GM23338 (cell line): Measurements from ENCODE around the gene RPL13. TPM values are rescaled to one million over a fixed set of nuclear protein-coding genes. Genes with fewer than 3 reads are reported as not detected.

Experiments used
- ATAC-seq: fragments of 200-7000 bp; cut with Tn5 transposase; 3 replicates; pipeline ENCODE4 v1.9.1; 2020
- DNase-seq: peaks from one replicate; pipeline ENCODE4 v3.0.0-alpha.2; 2015; ENCODE audit warnings: low spot score
- H2AFZ ChIP-seq: fragments of 200-600 bp; sonication (generic); 2 replicates; pipeline ENCODE4 v1.8.0; 2016; ENCODE audit warnings: antibody characterized with exemption, mild to moderate bottlenecking, moderate library complexity
- H3F3A ChIP-seq: fragments of 200-600 bp; sonication (generic); replicated peaks from 2 replicates; pipeline ENCODE4 v1.8.0; 2017; ENCODE audit warnings: antibody characterized with exemption, mixed run types, low read depth
- H3K27ac ChIP-seq: fragments of 200-600 bp; sonication (generic); 2 replicates; pipeline ENCODE4 v1.6.1; 2016; ENCODE audit warnings: low read depth
- H3K27me3 ChIP-seq: fragments of 200-600 bp; sonication (generic); 2 replicates; pipeline ENCODE4 v1.8.0; 2016; ENCODE audit warnings: mild to moderate bottlenecking, mixed run types, moderate library complexity; ENCODE audit not compliant: insufficient read depth
- H3K36me3 ChIP-seq: fragments of 200-600 bp; sonication (generic); 2 replicates; pipeline ENCODE4 v1.8.0; 2016; ENCODE audit warnings: mild to moderate bottlenecking; ENCODE audit not compliant: insufficient read depth
- H3K4me1 ChIP-seq: fragments of 200-600 bp; sonication (generic); 2 replicates; pipeline ENCODE4 v1.8.0; 2016; ENCODE audit warnings: mild to moderate bottlenecking, moderate library complexity; ENCODE audit not compliant: insufficient read depth
- H3K4me2 ChIP-seq: fragments of 200-600 bp; sonication (generic); 2 replicates; pipeline ENCODE4 v1.7.1; 2017; ENCODE audit warnings: mixed run types
- H3K4me3 ChIP-seq: fragments of 200-600 bp; sonication (generic); 2 replicates; pipeline ENCODE4 v1.6.1; 2016; ENCODE audit warnings: mixed run types
- H3K79me2 ChIP-seq: fragments of 200-600 bp; sonication (generic); replicated peaks from 2 replicates; pipeline ENCODE4 v1.8.0; 2017; ENCODE audit warnings: mild to moderate bottlenecking; ENCODE audit not compliant: insufficient read depth
- H3K9me2 ChIP-seq: fragments of 200-600 bp; sonication (generic); 2 replicates; pipeline ENCODE4 v1.8.0; 2017; ENCODE audit not compliant: insufficient read depth
- H4K20me1 ChIP-seq: fragments of 200-600 bp; sonication (generic); replicated peaks from 2 replicates; pipeline ENCODE4 v1.8.0; 2017; ENCODE audit warnings: mild to moderate bottlenecking; ENCODE audit not compliant: insufficient read depth
- H3K27ac Mint-ChIP-seq: 2 replicates; pipeline ENCODE4 v1.8.0; 2020; ENCODE audit warnings: inconsistent platforms, mild to moderate bottlenecking, moderate library complexity, mixed read lengths
- H3K27me3 Mint-ChIP-seq: 3 replicates; pipeline ENCODE4 v1.8.0; 2022; ENCODE audit warnings: low read depth, mild to moderate bottlenecking, moderate library complexity, mixed read lengths, inconsistent platforms; ENCODE audit not compliant: insufficient read depth, poor library complexity
- H3K36me3 Mint-ChIP-seq: 3 replicates; pipeline ENCODE4 v1.8.0; 2021; ENCODE audit warnings: low read depth, mild to moderate bottlenecking, inconsistent platforms, moderate library complexity, mixed read lengths
- H3K4me1 Mint-ChIP-seq: 3 replicates; pipeline ENCODE4 v1.8.0; 2020; ENCODE audit warnings: mild to moderate bottlenecking, inconsistent platforms, mixed read lengths
- H3K4me3 Mint-ChIP-seq: 3 replicates; pipeline ENCODE4 v1.8.0; 2021; ENCODE audit warnings: moderate library complexity, mild to moderate bottlenecking, inconsistent platforms, mixed read lengths
- H3K9me3 Mint-ChIP-seq: 3 replicates; pipeline ENCODE4 v1.8.0; 2020; ENCODE audit warnings: moderate library complexity, mild to moderate bottlenecking, inconsistent platforms, mixed read lengths
- CREB1 ChIP-seq: fragments of 250-450 bp; sonication (Bioruptor Pico); IDR thresholded peaks from 2 replicates; pipeline ENCODE4 v1.5.0; 2020; ENCODE audit warnings: low read depth, mild to moderate bottlenecking, moderate library complexity
- CTCF ChIP-seq, 2 experiments: fragments of 200-600 bp in 1 of 2; sonication (generic) in 1 of 2; conservative IDR thresholded peaks; 2 replicates each; pipeline versions ENCODE4 v1.5.1 to v1.6.1; 2016 to 2017; ENCODE audit warnings: antibody characterized with exemption in 2 of 2, low read depth in 2 of 2, mild to moderate bottlenecking in 2 of 2, moderate library complexity in 1 of 2
- ETS1 ChIP-seq: IDR thresholded peaks from 2 replicates; pipeline ENCODE4 v1.6.1; 2016; ENCODE audit warnings: antibody characterized with exemption
- EZH2phosphoT487 ChIP-seq: fragments of 200-600 bp; sonication (generic); IDR thresholded peaks from one replicate; pipeline ENCODE4 v1.8.1; 2018; ENCODE audit warnings: antibody characterized with exemption; ENCODE audit not compliant: unreplicated experiment
- NANOG ChIP-seq: IDR thresholded peaks from 2 replicates; pipeline ENCODE4 v1.6.1; 2016; ENCODE audit warnings: antibody characterized with exemption, borderline replicate concordance
- POLR2AphosphoS5 ChIP-seq: IDR thresholded peaks from 2 replicates; pipeline ENCODE4 v1.6.1; 2016; ENCODE audit warnings: antibody characterized with exemption, low read depth
- REST ChIP-seq: IDR thresholded peaks from one replicate; pipeline ENCODE4 v1.6.1; 2018; ENCODE audit warnings: antibody characterized with exemption; ENCODE audit not compliant: unreplicated experiment
- ZNF331 ChIP-seq: fragments of 250-450 bp; sonication (Bioruptor Pico); IDR thresholded peaks from 2 replicates; pipeline ENCODE4 v1.5.0; 2020; ENCODE audit warnings: low read depth, mild to moderate bottlenecking, moderate library complexity
- ZNF462 ChIP-seq: fragments of 250-450 bp; sonication (Bioruptor Pico); IDR thresholded peaks from 2 replicates; pipeline ENCODE4 v1.5.0; 2020; ENCODE audit warnings: mild to moderate bottlenecking, moderate library complexity
- polyA plus RNA-seq: library from polyadenylated mRNA; unstranded; fragments of >200 nt; fragmentation: Nextera tagmentation; extraction: Ambion mirVana; gene quantifications from 2 replicates; pipeline ENCODE4 v1.2.1, GENCODE V29; 2016
- total RNA-seq: library from RNA; depleted of rRNA; stranded (reverse); fragments of >200 nt; shearing (Covaris generic); gene quantifications from 2 replicates; pipeline ENCODE4 v1.2.3, GENCODE V29; 2014

The RPL13 gene
- total and polyA plus RNA-seq, 2 experiments from 2014 or later: 3,489 to 3,617 TPM

DNA sequence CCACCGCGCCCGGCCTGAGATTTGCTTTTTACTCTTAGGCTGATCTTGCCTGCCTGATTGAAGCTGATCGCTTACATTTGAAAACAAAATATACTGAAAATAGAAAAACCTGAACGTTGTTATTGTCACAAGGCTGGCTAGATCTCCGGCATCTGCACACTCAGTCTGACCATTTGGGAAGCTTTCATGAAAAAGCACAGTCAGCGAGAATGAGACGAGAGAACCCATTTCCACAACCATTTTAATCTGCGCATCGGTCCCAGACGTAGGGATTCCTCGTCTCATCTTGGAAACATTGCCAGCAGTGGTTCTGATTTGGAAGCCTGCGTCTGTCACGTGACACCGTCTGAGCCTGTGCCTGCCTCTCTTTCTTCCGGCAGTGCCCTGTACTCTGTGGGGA lies 31.4 kb upstream of the RPL13 start (continued):
- no peak for TF ChIP-seq ZNF462 (CRISPR knock-in tag)
- no peak for TF ChIP-seq EZH2phosphoT487
- TF ChIP-seq ZNF331 (CRISPR knock-in tag): no peak
- TF ChIP-seq NANOG: no peak
- no peak for TF ChIP-seq CREB1 (CRISPR knock-in tag)

GRCh38 chr16:89530401-89531381 lies 29.8 kb upstream of the RPL13 start:
- ATAC-seq (no peak), DNase-seq (no peak)
- Histone ChIP-seq H3K4me1 (no peaks in the 10 kb centered on the region), H3K79me2 (peaks cover 16% of the 10 kb centered on the region; the same call in 1 of the 2 replicates), H3K27me3 (no peaks in the 10 kb centered on the region), H2AFZ (no peak overlapping the region), H3F3A (peaks cover 12% of the 10 kb centered on the region; the same call in 1 of the 2 replicates), H3K36me3 (peaks cover 66% of the 10 kb centered on the region), H3K9me2 (no peaks in the 10 kb centered on the region), H3K27ac (no peak overlapping the region), H4K20me1 (peaks cover 14% of the 10 kb centered on the region), H3K4me2 (no peak overlapping the region), H3K4me3 (no peak overlapping the region)
- H3K27me3 Mint-ChIP-seq: no peaks in the 10 kb centered on the region
- no peak overlapping the region for H3K27ac Mint-ChIP-seq
- no peaks in the 10 kb centered on the region for H3K9me3 Mint-ChIP-seq
- no peak for TF ChIP-seq ETS1
- TF ChIP-seq POLR2AphosphoS5: no peak
- TF ChIP-seq REST: no peak
- no peak for TF ChIP-seq CREB1 (CRISPR knock-in tag)
- no peak for TF ChIP-seq CTCF (conservative IDR thresholded peaks at IDR 0.05; ENCODE audit: low read depth in 2 of 2)
- H3K4me3 Mint-ChIP-seq: no peak overlapping the region
- H3K36me3 Mint-ChIP-seq: peaks cover 85% of the 10 kb centered on the region
- H3K4me1 Mint-ChIP-seq: no peaks in the 10 kb centered on the region
